B cell (primary cell): Measurements from ENCODE around the gene TFDP1. TPM values are rescaled to one million over a fixed set of nuclear protein-coding genes. Genes with fewer than 3 reads are reported as not detected.

Experiments
- ATAC-seq: fragments of 200-7000 bp; cut with Tn5 transposase; one replicate; pipeline ENCODE4 v1.10.0; 2021; ENCODE audit warnings: low read depth, mild to moderate bottlenecking, moderate number of reproducible peaks, moderate library complexity
- CTCF ChIA-PET: fragments of 350-600 bp; sonication (Branson Sonifier 250); formaldehyde crosslinking; loops from one replicate; lab custom pipeline; 2021; ENCODE audit warnings: antibody characterized with exemption, inconsistent platforms; lab: Charles Lee
- POLR2A ChIA-PET: fragments of 350-600 bp; sonication (Branson Sonifier 250); formaldehyde crosslinking; loops from one replicate; lab custom pipeline; 2021; ENCODE audit warnings: antibody characterized with exemption; lab: Charles Lee
- DNase-seq: peaks from one replicate; pipeline ENCODE4 v3.0.0; 2013
- H2AFZ ChIP-seq: 2 replicates; pipeline ENCODE4 v1.6.1; 2012; ENCODE audit warnings: mild to moderate bottlenecking, low read depth, low read length; ENCODE audit not compliant: insufficient read depth, poor library complexity, severe bottlenecking
- H3K27ac ChIP-seq, 2 donors: 1 replicate in 1 of 2; 2 replicates in 1 of 2; pipeline ENCODE4 v1.5.1; 2012 to 2013; ENCODE audit warnings: low read length in 2 of 2, mild to moderate bottlenecking in 2 of 2, moderate library complexity in 1 of 2
- H3K27me3 ChIP-seq, 4 experiments: fragments of 200-600 bp in 1 of 4; sonication (generic) in 1 of 4; replicated peaks in 1 of 4; 1 replicate in 2 of 4; 2 replicates in 2 of 4; pipeline versions ENCODE4 v1.6.1 to v1.7.0; 2013 to 2016; ENCODE audit warnings: low read length in 3 of 4, mild to moderate bottlenecking in 2 of 4, mixed read lengths in 1 of 4, moderate library complexity in 1 of 4; ENCODE audit not compliant: insufficient read depth in 4 of 4, control insufficient read depth in 3 of 4; ENCODE audit errors: control extremely low read depth in 1 of 4
- H3K36me3 ChIP-seq, 2 experiments: replicated peaks in 1 of 2; 1 replicate in 1 of 2; 2 replicates in 1 of 2; pipeline versions ENCODE4 v1.6.1 to v1.7.1; 2013; ENCODE audit warnings: low read length in 1 of 2; ENCODE audit not compliant: insufficient read depth in 2 of 2, control insufficient read depth in 1 of 2; ENCODE audit errors: control extremely low read depth in 1 of 2, extremely low read depth in 1 of 2
- H3K4me1 ChIP-seq, 2 donors: fragments of 200-600 bp in 1 of 2; sonication (generic) in 1 of 2; 1 replicate in 1 of 2; 2 replicates in 1 of 2; pipeline versions ENCODE4 v1.5.1 to v1.6.1; 2013 to 2017; ENCODE audit warnings: low read length in 2 of 2; ENCODE audit not compliant: control insufficient read depth in 2 of 2, insufficient read depth in 2 of 2
- H3K4me2 ChIP-seq: replicated peaks from 2 replicates; pipeline ENCODE3; 2012; ENCODE audit warnings: mild to moderate bottlenecking, low read depth, low read length; ENCODE audit not compliant: poor library complexity, severe bottlenecking
- H3K4me3 ChIP-seq, 5 experiments: fragments of 200-600 bp in 1 of 5; sonication (generic) in 1 of 5; 1 replicate in 3 of 5; 2 replicates in 2 of 5; pipeline versions ENCODE4 v1.5.1 to v1.7.0; 2011 to 2016; ENCODE audit warnings: low read length in 4 of 5, mild to moderate bottlenecking in 4 of 5, low read depth in 2 of 5, control low read depth in 1 of 5, moderate library complexity in 1 of 5; ENCODE audit not compliant: insufficient read depth in 1 of 5; ENCODE audit errors: control extremely low read depth in 1 of 5, extremely low read depth in 1 of 5
- H3K79me2 ChIP-seq: fragments of 200-600 bp; sonication (generic); one replicate; pipeline ENCODE4 v1.6.0; 2016; ENCODE audit warnings: low read length; ENCODE audit not compliant: control insufficient read depth, insufficient read depth
- H3K9ac ChIP-seq: fragments of 200-600 bp; sonication (generic); 2 replicates; pipeline ENCODE4 v1.6.1; 2017; ENCODE audit warnings: mild to moderate bottlenecking, low read length, moderate library complexity
- H3K9me3 ChIP-seq, 3 donors: one replicate each; pipeline versions ENCODE4 v1.6.1 to v1.7.1; 2013; ENCODE audit warnings: low read length in 2 of 3; ENCODE audit not compliant: control insufficient read depth in 2 of 3, insufficient read depth in 1 of 3; ENCODE audit errors: control extremely low read depth in 1 of 3
- H4K20me1 ChIP-seq: 2 replicates; pipeline ENCODE4 v1.6.0; 2012; ENCODE audit warnings: mild to moderate bottlenecking, low read length; ENCODE audit not compliant: insufficient read depth, control insufficient read depth, poor library complexity, severe bottlenecking
- H3K27ac Mint-ChIP-seq: one replicate; pipeline ENCODE4 v1.8.0; 2021; ENCODE audit warnings: mixed read lengths
- H3K27me3 Mint-ChIP-seq: one replicate; pipeline ENCODE4 v1.8.0; 2021; ENCODE audit warnings: mixed read lengths
- H3K4me1 Mint-ChIP-seq: one replicate; pipeline ENCODE4 v1.8.0; 2021; ENCODE audit warnings: mixed read lengths
- H3K4me3 Mint-ChIP-seq: one replicate; pipeline ENCODE4 v1.8.0; 2021; ENCODE audit warnings: mixed read lengths
- H3K9me3 Mint-ChIP-seq: one replicate; pipeline ENCODE4 v1.8.0; 2022; ENCODE audit warnings: mixed read lengths; ENCODE audit not compliant: insufficient read depth
- CTCF ChIP-seq: fragments of 200-600 bp; IDR thresholded peaks from one replicate; pipeline ENCODE4 v1.8.0; 2022; ENCODE audit warnings: antibody characterized with exemption, mild to moderate bottlenecking
- EZH2 ChIP-seq: IDR thresholded peaks from 2 replicates; pipeline ENCODE4 v1.6.1; 2012; ENCODE audit warnings: borderline replicate concordance, low read depth, mild to moderate bottlenecking, moderate library complexity, low read length; ENCODE audit not compliant: insufficient read depth, poor library complexity, severe bottlenecking
- WGBS: methylation state at CpG from one replicate; pipeline ENCODE4 v1.1.5; 2013; ENCODE audit warnings: missing lambda C conversion rate; ENCODE audit not compliant: insufficient coverage; 5-methylcytosine and 5-hydroxymethylcytosine counted together
- intact Hi-C: fragments of 100-400 bp; cut with micrococcal nuclease; formaldehyde crosslinking; loops from one replicate; pipeline ENCODE4 v1.10.0; 2022
- polyA plus RNA-seq: library from polyadenylated mRNA; depleted of rRNA; stranded (reverse); fragments of >200 nt; gene quantifications from 2 replicates; pipeline ENCODE4 v1.2.3, GENCODE V29; 2012
- total RNA-seq, 2 donors: library from RNA; stranded (reverse); fragments of 120-200 nt in 1 of 2; gene quantifications; 1 replicate in 1 of 2; 2 replicates in 1 of 2; pipeline versions ENCODE4 v1.2.3 to v1.2.4, GENCODE V29; 2013 to 2022

The TFDP1 gene
- total and polyA plus RNA-seq, 2 donors (not counting 1 experiment from before 2014, with no cell fraction given): 19.1 to 31.1 TPM

GRCh38 chr13:113661509-113661908, 77.0 kb downstream of the TFDP1 start:
- no peak overlapping the region for H3K27ac Mint-ChIP-seq
- no peaks in the 10 kb centered on the region for H3K79me2 ChIP-seq
- no peaks in the 10 kb centered on the region for H4K20me1 ChIP-seq
- peaks cover 3% of the 10 kb centered on the region for H3K9me3 Mint-ChIP-seq
- CTCF ChIA-PET: no interaction called here
- H3K36me3 ChIP-seq: no peaks in the 10 kb centered on the region
- POLR2A ChIA-PET: no interaction called here
- H3K4me3 Mint-ChIP-seq: no peak overlapping the region
- no peak overlapping the region for H3K9ac ChIP-seq
- H3K27ac ChIP-seq: no peak overlapping the region
- H2AFZ ChIP-seq: no peak overlapping the region
- no peaks in the 10 kb centered on the region for H3K4me1 Mint-ChIP-seq
- H3K9me3 ChIP-seq: peaks cover 0 to 20% (median 3%) of the 10 kb centered on the region in 3 donors
- H3K4me2 ChIP-seq: no peak overlapping the region
- ATAC-seq: no peak
- no peaks in the 10 kb centered on the region for H3K4me1 ChIP-seq
- H3K27me3 Mint-ChIP-seq: no peaks in the 10 kb centered on the region
- TF ChIP-seq EZH2: no peak
- TF ChIP-seq CTCF: no peak
- DNase-seq: no peak
- no CpG with 5 or more reads among the region's 2 CpGs for WGBS
- intact Hi-C loops: no loop called here
- no peak overlapping the region for H3K4me3 ChIP-seq
- peaks cover 0 to 7% (median 0%) of the 10 kb centered on the region in 4 experiments for H3K27me3 ChIP-seq

- H3K4me1 Mint-ChIP-seq: no peaks in the 10 kb centered on the region
- H3K9me3 Mint-ChIP-seq: peaks cover 3% of the 10 kb centered on the region
- no peak overlapping the region for H3K27ac Mint-ChIP-seq
- intact Hi-C loops: no loop called here
- no peak overlapping the region for H3K4me3 ChIP-seq
- H3K9me3 ChIP-seq: peaks cover 0 to 20% (median 3%) of the 10 kb centered on the region in 3 donors
- no peak overlapping the region for H2AFZ ChIP-seq
- TF ChIP-seq CTCF (no peak), EZH2 (no peak)
- no peaks in the 10 kb centered on the region for H4K20me1 ChIP-seq
- no peaks in the 10 kb centered on the region for H3K36me3 ChIP-seq
- H3K79me2 ChIP-seq: no peaks in the 10 kb centered on the region
- ChIA-PET CTCF (no interaction called here), POLR2A (no interaction called here)
- no peak overlapping the region for H3K4me3 Mint-ChIP-seq
- H3K9ac ChIP-seq: no peak overlapping the region
- peaks cover 1% of the 10 kb centered on the region for H3K27me3 Mint-ChIP-seq
- peaks cover 0 to 11% (median 0%) of the 10 kb centered on the region in 4 experiments for H3K27me3 ChIP-seq
- DNase-seq: no peak
- H3K4me2 ChIP-seq: no peak overlapping the region
- H3K4me1 ChIP-seq: no peaks in the 10 kb centered on the region
- no peak for ATAC-seq
- 92% methylated on average over 14 of the region's 15 CpGs for WGBS
- no peak overlapping the region for H3K27ac ChIP-seq
Observed at GRCh38 chr13:113663934-113664333, 79.4 kb downstream of the TFDP1 start.
